Astrocyte (in vitro differentiated cells and primary cell): ENCODE results near the gene BUB1.
"Not testable (repeated sequence)": the region's sequence is repeated elsewhere in the genome, so short reads cannot be mapped to it uniquely, and the experiment has no call there.

Experiments
- EZH2 ChIP-seq: IDR thresholded peaks from 2 replicates; pipeline ENCODE4 v1.6.1; 2012; ENCODE audit warnings: mild to moderate bottlenecking, low read length, inconsistent platforms; ENCODE audit not compliant: insufficient read depth
- TF ChIP-seq, protein P1 (sequence below): IDR thresholded peaks from 2 replicates; pipeline ENCODE4 v1.5.1; 2011; ENCODE audit warnings: low read depth, mild to moderate bottlenecking, inconsistent platforms, low read length, moderate library complexity; ENCODE audit not compliant: insufficient read depth

DNA sequence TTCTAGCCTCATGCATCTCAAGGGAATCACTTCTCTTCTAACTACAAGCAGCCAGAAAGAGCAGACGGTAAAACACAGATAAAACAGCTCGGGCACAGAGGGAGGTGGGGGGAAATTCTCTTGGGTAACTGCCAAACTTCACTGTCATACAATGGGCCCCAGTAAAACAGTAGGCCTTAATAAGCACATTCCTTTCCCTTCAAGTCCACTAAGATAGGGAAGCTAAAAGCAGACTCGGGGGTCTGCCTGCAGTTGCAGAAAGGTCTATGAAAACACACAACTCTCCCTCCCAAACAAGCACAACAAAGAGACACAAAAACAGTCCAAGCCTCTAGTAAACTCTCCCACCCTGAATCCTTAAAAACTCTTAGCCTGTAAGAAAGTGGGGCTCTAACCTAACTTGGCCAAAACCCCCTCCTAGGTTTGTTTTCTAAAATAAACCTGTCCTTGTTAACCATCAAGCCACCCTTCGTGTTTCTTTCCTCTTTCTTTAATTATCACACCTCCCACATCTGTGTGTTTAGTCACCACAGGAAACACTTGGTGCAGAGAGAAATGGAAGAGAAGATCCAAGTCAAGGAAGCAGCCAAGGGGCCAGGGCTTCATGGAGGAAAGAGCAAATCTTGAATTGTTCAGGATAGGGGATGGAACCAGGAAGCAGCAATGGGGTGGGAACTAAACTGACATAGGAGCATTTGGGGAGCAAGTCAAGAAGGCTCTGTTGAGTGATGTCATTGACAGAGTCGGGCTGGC lies 17.5 kb upstream of the BUB1 start:
- TF ChIP-seq, protein P1, sequence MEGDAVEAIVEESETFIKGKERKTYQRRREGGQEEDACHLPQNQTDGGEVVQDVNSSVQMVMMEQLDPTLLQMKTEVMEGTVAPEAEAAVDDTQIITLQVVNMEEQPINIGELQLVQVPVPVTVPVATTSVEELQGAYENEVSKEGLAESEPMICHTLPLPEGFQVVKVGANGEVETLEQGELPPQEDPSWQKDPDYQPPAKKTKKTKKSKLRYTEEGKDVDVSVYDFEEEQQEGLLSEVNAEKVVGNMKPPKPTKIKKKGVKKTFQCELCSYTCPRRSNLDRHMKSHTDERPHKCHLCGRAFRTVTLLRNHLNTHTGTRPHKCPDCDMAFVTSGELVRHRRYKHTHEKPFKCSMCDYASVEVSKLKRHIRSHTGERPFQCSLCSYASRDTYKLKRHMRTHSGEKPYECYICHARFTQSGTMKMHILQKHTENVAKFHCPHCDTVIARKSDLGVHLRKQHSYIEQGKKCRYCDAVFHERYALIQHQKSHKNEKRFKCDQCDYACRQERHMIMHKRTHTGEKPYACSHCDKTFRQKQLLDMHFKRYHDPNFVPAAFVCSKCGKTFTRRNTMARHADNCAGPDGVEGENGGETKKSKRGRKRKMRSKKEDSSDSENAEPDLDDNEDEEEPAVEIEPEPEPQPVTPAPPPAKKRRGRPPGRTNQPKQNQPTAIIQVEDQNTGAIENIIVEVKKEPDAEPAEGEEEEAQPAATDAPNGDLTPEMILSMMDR, result not testable (repeated sequence)
- not testable (repeated sequence) for TF ChIP-seq EZH2
